Measurements from ENCODE around the gene ERN1. TPM values are rescaled to one million over a fixed set of nuclear protein-coding genes. Genes with fewer than 3 reads are reported as not detected.

The ERN1 gene
- total and polyA plus RNA-seq, 2 of the 13 experiments (the other 11 are each of a cell fraction or from before 2014, with no cell fraction given) = 6.0 to 12.7 TPM

DNA sequence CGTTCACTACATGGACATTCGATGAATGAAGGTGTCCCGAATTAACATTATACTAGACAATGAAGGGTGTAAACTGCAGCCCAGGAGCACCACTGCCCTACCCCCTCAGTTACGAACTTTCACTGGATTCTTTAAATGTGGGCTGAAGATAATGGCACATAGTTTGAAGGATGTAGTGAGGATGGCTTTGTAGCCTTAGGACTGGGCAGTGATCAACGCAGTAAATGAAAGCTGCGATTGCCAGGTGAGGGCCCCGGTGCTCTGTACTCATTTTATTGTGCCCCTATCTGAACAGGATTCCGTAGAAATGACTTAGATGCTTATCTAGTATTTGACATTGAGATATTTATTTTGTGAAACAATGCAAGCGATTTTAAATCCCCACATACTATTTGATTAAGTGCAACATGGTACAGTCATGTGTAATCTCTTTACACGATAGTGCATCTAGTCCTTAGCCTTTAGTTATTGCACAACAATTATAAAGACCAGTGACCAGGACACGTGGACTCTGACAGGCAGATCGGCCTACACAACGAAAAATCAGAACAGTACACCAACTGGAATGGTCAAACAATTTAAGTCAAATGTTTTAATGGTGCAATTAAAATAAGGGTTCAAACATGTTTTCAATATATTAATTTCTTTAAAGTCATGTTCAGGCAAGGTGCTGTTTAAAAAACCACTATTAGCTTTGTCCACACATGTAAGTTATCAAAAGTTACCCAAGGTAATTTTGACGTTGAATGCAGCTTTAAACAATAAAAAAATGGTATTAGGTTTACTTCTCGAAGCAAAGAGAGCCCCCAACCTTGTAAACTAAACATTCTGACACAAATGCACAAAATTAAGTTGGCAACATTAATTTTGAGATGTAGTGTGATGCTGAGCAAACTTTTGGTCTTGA lies 17.4 kb upstream of the ERN1 start (continued):
- TF ChIP-seq ARNT2 (CRISPR knock-in tag; IDR thresholded peaks at IDR 0.05; ENCODE audit: low read depth) (no peak; the same call in 1 of the 2 replicates), YEATS4 (CRISPR knock-in tag; IDR thresholded peaks at IDR 0.05; ENCODE audit: borderline replicate concordance) (peak; percentile 62; the same call in 1 of the 2 replicates), FOSL2 (CRISPR knock-in tag; IDR thresholded peaks at IDR 0.05) (peak; percentile 54), FOXM1 (CRISPR knock-in tag; IDR thresholded peaks at IDR 0.05) (0 out of 2 replicates have a peak, but pooled peaks have one; percentile 40), FOXK2 (IDR thresholded peaks at IDR 0.05) (no peak), ZNF75D (CRISPR knock-in tag; IDR thresholded peaks at IDR 0.05; ENCODE audit: borderline replicate concordance) (no peak), KMT2A (CRISPR knock-in tag; IDR thresholded peaks at IDR 0.05) (no peak), ZNF563 (CRISPR knock-in tag; IDR thresholded peaks at IDR 0.05) (no peak), SIN3A (IDR thresholded peaks at IDR 0.05; ENCODE audit: borderline replicate concordance, low read depth, low read length) (peak; percentile 82), FOXA3 (CRISPR knock-in tag; IDR thresholded peaks at IDR 0.05) (peak; percentile 51), ZNF552 (CRISPR knock-in tag; IDR thresholded peaks at IDR 0.05; ENCODE audit: borderline replicate concordance) (no peak), SRF (IDR thresholded peaks at IDR 0.05; ENCODE audit: low read depth, low read length) (no peak), ZNF326 (CRISPR knock-in tag; IDR thresholded peaks at IDR 0.05; ENCODE audit: borderline replicate concordance) (peak; percentile 91; the same call in 1 of the 2 replicates), SETDB1 (CRISPR knock-in tag; IDR thresholded peaks at IDR 0.05; ENCODE audit: borderline replicate concordance) (no peak), ZNF773 (CRISPR knock-in tag; IDR thresholded peaks at IDR 0.05; ENCODE audit: borderline replicate concordance) (no peak), DR1 (CRISPR knock-in tag; IDR thresholded peaks at IDR 0.05) (peak; percentile 5; the same call in 1 of the 2 replicates), CBX5 (CRISPR knock-in tag; IDR thresholded peaks at IDR 0.05; ENCODE audit: borderline replicate concordance) (peak; percentile 50; the same call in 1 of the 2 replicates), ZNF34 (CRISPR knock-in tag; IDR thresholded peaks at IDR 0.05; ENCODE audit: borderline replicate concordance) (no peak), RBAK (CRISPR knock-in tag; IDR thresholded peaks at IDR 0.05) (no peak), ZSCAN29 (CRISPR knock-in tag; conservative IDR thresholded peaks at IDR 0.05) (no peak; the same call in 1 of the 2 replicates), ZNF12 (CRISPR knock-in tag; IDR thresholded peaks at IDR 0.05) (0 out of 2 replicates have a peak, but pooled peaks have one; percentile 10), SALL2 (CRISPR knock-in tag; IDR thresholded peaks at IDR 0.05) (no peak; the same call in 1 of the 2 replicates), HNRNPH1 (optimal IDR thresholded peaks at IDR 0.05; ENCODE audit: low read depth, low read length) (no peak), SRSF1 (optimal IDR thresholded peaks at IDR 0.05; ENCODE audit: low read depth, low read length) (no peak), ELF4 (CRISPR knock-in tag; IDR thresholded peaks at IDR 0.05; ENCODE audit: borderline replicate concordance) (0 out of 2 replicates have a peak, but pooled peaks have one; percentile 11)
- TF ChIP-seq, protein P1, sequence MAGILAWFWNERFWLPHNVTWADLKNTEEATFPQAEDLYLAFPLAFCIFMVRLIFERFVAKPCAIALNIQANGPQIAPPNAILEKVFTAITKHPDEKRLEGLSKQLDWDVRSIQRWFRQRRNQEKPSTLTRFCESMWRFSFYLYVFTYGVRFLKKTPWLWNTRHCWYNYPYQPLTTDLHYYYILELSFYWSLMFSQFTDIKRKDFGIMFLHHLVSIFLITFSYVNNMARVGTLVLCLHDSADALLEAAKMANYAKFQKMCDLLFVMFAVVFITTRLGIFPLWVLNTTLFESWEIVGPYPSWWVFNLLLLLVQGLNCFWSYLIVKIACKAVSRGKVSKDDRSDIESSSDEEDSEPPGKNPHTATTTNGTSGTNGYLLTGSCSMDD (CRISPR knock-in tag; IDR thresholded peaks at IDR 0.05) = no peak
- TF ChIP-seq, protein P2, sequence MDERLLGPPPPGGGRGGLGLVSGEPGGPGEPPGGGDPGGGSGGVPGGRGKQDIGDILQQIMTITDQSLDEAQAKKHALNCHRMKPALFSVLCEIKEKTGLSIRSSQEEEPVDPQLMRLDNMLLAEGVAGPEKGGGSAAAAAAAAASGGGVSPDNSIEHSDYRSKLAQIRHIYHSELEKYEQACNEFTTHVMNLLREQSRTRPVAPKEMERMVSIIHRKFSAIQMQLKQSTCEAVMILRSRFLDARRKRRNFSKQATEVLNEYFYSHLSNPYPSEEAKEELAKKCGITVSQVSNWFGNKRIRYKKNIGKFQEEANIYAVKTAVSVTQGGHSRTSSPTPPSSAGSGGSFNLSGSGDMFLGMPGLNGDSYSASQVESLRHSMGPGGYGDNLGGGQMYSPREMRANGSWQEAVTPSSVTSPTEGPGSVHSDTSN (CRISPR knock-in tag; IDR thresholded peaks at IDR 0.05) = no peak
- TF ChIP-seq, protein P3, sequence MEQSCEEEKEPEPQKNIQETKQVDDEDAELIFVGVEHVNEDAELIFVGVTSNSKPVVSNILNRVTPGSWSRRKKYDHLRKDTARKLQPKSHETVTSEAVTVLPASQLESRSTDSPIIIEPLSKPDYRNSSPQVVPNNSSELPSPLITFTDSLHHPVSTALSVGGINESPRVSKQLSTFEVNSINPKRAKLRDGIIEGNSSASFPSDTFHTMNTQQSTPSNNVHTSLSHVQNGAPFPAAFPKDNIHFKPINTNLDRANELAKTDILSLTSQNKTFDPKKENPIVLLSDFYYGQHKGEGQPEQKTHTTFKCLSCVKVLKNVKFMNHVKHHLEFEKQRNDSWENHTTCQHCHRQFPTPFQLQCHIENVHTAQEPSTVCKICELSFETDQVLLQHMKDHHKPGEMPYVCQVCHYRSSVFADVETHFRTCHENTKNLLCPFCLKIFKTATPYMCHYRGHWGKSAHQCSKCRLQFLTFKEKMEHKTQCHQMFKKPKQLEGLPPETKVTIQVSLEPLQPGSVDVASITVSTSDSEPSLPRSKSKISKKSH (CRISPR knock-in tag; IDR thresholded peaks at IDR 0.05; ENCODE audit: borderline replicate concordance) = no peak

Measured in HepG2 (cell line).